Measurements from ENCODE around the gene TRPM4. TPM values are rescaled to one million over a fixed set of nuclear protein-coding genes. Genes with fewer than 3 reads are reported as not detected.
"Not testable (repeated sequence)": the region's sequence is repeated elsewhere in the genome, so short reads cannot be mapped to it uniquely, and the experiment has no call there.

TRPM4 gene
- total RNA-seq, 1 donor from 2014 or later: 28.5 TPM

DNA sequence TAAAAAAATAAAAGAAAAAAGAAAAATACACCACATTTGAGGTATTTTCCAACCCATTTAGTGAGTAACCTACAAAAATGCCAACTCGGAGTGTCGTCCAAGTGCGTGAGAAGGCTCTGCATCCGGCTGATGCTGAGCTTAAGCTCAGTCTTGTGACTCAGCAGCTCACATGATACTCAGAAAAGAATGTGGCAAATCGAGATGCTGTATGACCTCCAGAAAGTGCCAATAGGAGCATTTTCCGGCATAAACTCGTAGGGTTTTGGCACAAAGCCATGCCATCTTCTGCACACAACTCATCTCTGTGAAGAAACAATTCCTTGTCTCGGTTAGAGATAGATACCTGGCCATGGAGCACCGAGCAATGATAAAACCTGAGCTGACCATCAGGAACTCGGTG lies 58.5 kb downstream of the TRPM4 start:
- no peaks in the 10 kb centered on the region for H3K9me3 Mint-ChIP-seq (ENCODE audit: unreplicated experiment)
- peaks cover 5% of the 10 kb centered on the region for H3K36me3 Mint-ChIP-seq (ENCODE audit: unreplicated experiment)

DNA sequence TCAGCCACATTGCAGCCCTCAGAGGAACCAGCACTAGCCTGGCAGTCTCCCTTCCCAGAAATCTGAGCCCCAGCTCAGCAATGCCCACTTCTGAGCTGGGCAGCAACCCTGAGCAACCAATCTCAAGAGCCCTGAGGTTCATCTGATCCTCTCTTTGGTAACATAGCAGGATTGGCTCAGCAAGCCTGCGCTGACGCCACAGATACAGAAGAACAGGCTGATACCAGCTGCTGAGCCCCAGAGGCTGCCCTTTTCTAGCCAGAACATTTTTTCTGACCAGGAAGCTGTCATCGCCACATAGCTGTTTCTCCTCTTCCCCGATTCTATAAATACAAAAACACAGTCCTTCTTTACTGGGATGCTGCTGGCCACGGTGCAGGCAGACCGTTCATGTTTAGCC lies 59.8 kb downstream of the TRPM4 start:
- Mint-ChIP-seq H3K4me1 (ENCODE audit: unreplicated experiment) (no peaks in the 10 kb centered on the region), H3K9me3 (ENCODE audit: unreplicated experiment) (no peaks in the 10 kb centered on the region), H3K4me3 (ENCODE audit: unreplicated experiment) (no peak overlapping the region), H3K36me3 (ENCODE audit: unreplicated experiment) (peaks cover 2% of the 10 kb centered on the region), H3K27me3 (ENCODE audit: unreplicated experiment) (peaks cover 4% of the 10 kb centered on the region), H3K27ac (ENCODE audit: unreplicated experiment) (no peak overlapping the region)
- TF ChIP-seq, protein P1, sequence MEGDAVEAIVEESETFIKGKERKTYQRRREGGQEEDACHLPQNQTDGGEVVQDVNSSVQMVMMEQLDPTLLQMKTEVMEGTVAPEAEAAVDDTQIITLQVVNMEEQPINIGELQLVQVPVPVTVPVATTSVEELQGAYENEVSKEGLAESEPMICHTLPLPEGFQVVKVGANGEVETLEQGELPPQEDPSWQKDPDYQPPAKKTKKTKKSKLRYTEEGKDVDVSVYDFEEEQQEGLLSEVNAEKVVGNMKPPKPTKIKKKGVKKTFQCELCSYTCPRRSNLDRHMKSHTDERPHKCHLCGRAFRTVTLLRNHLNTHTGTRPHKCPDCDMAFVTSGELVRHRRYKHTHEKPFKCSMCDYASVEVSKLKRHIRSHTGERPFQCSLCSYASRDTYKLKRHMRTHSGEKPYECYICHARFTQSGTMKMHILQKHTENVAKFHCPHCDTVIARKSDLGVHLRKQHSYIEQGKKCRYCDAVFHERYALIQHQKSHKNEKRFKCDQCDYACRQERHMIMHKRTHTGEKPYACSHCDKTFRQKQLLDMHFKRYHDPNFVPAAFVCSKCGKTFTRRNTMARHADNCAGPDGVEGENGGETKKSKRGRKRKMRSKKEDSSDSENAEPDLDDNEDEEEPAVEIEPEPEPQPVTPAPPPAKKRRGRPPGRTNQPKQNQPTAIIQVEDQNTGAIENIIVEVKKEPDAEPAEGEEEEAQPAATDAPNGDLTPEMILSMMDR (IDR thresholded peaks at IDR 0.05): no peak
- no peak for DNase-seq (ENCODE audit: extremely low spot score, unreplicated experiment)

More for the DNA sequence above, 58.5 kb downstream of the TRPM4 start:
- H3K27ac Mint-ChIP-seq (ENCODE audit: unreplicated experiment): no peak overlapping the region
- DNase-seq (ENCODE audit: extremely low spot score, unreplicated experiment): no peak
- H3K4me1 Mint-ChIP-seq (ENCODE audit: unreplicated experiment): peaks cover 4% of the 10 kb centered on the region
- H3K27me3 Mint-ChIP-seq (ENCODE audit: unreplicated experiment): peaks cover 4% of the 10 kb centered on the region
- TF ChIP-seq, protein P1 (IDR thresholded peaks at IDR 0.05): no peak
- H3K4me3 Mint-ChIP-seq (ENCODE audit: unreplicated experiment): no peak overlapping the region

DNA sequence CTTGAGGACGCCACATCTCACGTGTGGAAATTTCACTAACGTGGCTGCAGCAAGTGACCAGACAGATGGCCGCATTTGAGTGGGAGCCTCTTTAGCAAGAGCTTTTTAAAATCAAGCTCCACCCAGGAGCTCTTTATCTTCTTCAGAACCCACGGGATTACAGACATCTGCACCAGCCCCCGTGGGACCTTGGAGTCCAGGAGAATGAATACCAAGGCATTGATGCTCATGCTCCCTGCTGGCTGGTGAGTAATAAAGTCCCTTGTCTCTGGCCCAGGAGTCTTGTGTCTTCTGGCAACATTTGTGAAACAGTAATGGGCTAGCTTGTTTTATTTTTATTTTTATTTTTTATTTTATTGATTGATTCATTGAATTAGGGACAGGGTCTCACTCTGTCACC lies 64.4 kb downstream of the TRPM4 start:
- H3K4me3 Mint-ChIP-seq (ENCODE audit: unreplicated experiment): no peak overlapping the region
- H3K27ac Mint-ChIP-seq (ENCODE audit: unreplicated experiment): no peak overlapping the region
- TF ChIP-seq, protein P1 (IDR thresholded peaks at IDR 0.05): no peak
- H3K9me3 Mint-ChIP-seq (ENCODE audit: unreplicated experiment): no peaks in the 10 kb centered on the region
- DNase-seq (ENCODE audit: extremely low spot score, unreplicated experiment): no peak
- peaks cover 4% of the 10 kb centered on the region for H3K27me3 Mint-ChIP-seq (ENCODE audit: unreplicated experiment)
- H3K4me1 Mint-ChIP-seq (ENCODE audit: unreplicated experiment): peaks cover 4% of the 10 kb centered on the region
- H3K36me3 Mint-ChIP-seq (ENCODE audit: unreplicated experiment): no peaks in the 10 kb centered on the region

DNA sequence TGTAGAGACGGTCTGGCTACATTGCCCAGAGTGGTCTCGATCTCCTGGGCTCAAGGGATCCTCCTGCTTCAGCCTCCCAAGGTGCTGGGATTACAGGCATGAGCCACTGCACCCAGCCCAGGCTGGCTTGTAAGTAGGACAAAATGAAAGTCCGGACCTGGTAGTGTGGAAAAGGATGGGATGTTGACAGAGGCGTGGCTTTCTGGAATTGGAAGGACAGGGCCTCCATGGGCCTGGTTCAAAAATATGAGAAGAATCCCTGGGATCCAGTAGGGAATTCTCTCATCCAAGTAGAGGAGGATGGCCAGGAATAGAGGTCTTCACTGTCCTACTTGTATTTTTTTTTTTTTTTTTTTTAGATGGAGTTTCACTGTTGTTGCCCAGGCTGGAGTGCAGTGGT lies 64.9 kb downstream of the TRPM4 start:
- TF ChIP-seq, protein P1 (IDR thresholded peaks at IDR 0.05): no peak
- peaks cover 4% of the 10 kb centered on the region for H3K27me3 Mint-ChIP-seq (ENCODE audit: unreplicated experiment)
- no peaks in the 10 kb centered on the region for H3K9me3 Mint-ChIP-seq (ENCODE audit: unreplicated experiment)
- DNase-seq (ENCODE audit: extremely low spot score, unreplicated experiment): no peak
- H3K36me3 Mint-ChIP-seq (ENCODE audit: unreplicated experiment): no peaks in the 10 kb centered on the region
- no peak overlapping the region for H3K4me3 Mint-ChIP-seq (ENCODE audit: unreplicated experiment)
- H3K4me1 Mint-ChIP-seq (ENCODE audit: unreplicated experiment): peaks cover 4% of the 10 kb centered on the region
- H3K27ac Mint-ChIP-seq (ENCODE audit: unreplicated experiment): no peak overlapping the region

DNA sequence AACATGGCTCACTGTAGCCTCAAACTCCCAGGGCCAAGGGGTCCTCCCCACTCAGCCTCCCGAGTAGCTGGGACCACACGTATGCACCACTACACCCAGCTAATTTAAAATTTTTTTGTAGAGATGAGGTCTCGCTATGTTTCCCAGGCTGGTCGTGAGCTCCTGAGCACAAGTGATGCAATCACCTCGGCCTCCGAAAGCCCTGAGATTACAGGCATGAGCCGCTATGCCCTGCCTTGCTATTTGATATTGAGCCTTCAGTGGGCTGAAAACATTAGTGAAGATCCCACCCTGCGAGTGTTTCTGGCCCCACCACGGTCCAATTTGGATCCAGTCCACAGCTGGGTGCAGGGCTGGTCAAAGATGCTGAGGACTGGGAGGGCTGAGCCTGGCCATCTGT lies 65.9 kb downstream of the TRPM4 start:
- no peak for DNase-seq (ENCODE audit: extremely low spot score, unreplicated experiment)
- Mint-ChIP-seq H3K36me3 (ENCODE audit: unreplicated experiment) (no peaks in the 10 kb centered on the region), H3K9me3 (ENCODE audit: unreplicated experiment) (no peaks in the 10 kb centered on the region), H3K27ac (ENCODE audit: unreplicated experiment) (no peak overlapping the region), H3K4me3 (ENCODE audit: unreplicated experiment) (no peak overlapping the region), H3K4me1 (ENCODE audit: unreplicated experiment) (peaks cover 4% of the 10 kb centered on the region), H3K27me3 (ENCODE audit: unreplicated experiment) (peaks cover 4% of the 10 kb centered on the region)
- TF ChIP-seq, protein P1 (IDR thresholded peaks at IDR 0.05): no peak

DNA sequence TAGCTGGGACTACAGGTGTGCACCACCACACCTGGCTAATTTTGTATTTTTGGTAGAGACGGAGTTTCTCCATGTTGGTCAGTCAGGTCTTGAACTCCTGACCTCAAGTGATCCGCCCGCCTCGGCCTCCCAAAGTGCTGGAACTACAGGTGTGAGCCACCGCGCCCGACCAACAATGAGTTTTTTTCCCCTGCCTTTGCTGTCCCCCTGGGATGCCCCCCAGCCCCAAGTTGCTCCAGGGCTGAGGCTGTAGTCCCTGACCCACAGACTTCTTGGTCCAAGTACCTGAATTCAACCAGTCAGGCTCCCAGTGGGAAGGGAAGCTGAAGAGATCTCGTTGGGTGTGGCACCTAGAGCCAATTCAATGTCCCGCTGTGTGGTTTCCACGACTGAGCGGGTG lies 66.8 kb downstream of the TRPM4 start:
- not testable (repeated sequence) for H3K36me3 Mint-ChIP-seq (ENCODE audit: unreplicated experiment); DNase-seq (ENCODE audit: extremely low spot score, unreplicated experiment); H3K27ac Mint-ChIP-seq (ENCODE audit: unreplicated experiment); H3K27me3 Mint-ChIP-seq (ENCODE audit: unreplicated experiment); H3K4me3 Mint-ChIP-seq (ENCODE audit: unreplicated experiment); H3K4me1 Mint-ChIP-seq (ENCODE audit: unreplicated experiment); H3K9me3 Mint-ChIP-seq (ENCODE audit: unreplicated experiment)
